GM21737 (cell line): Measurements from ENCODE around the gene NRP2.

ENCODE experiments used
- ATAC-seq: cut with Tn5 transposase; IDR thresholded peaks from one replicate; pipeline ENCODE4 v1.9.1; 2021; ENCODE audit warnings: mild to moderate bottlenecking, moderate library complexity; ENCODE audit not compliant: unreplicated experiment

NRP2 gene

DNA sequence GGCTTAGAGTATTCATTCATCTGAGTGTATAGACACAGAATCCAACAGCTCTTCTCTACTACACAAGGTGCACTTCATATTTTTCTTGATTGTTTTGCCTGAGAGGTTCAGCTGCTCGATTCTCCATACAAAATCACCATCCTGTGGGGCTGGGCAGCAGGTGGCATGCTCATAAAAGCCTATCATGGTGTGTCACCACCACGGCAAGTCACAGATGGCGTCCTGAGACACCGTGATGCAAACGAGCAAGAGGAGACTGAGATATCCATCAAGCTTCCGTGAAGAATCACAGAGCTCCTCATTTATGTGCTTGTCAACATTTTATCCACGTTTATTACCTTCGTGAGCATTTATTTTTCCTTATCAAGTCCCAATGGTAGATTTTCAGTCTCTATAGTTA is 22.4 kb upstream of the NRP2 start:
- ATAC-seq, result no peak

DNA sequence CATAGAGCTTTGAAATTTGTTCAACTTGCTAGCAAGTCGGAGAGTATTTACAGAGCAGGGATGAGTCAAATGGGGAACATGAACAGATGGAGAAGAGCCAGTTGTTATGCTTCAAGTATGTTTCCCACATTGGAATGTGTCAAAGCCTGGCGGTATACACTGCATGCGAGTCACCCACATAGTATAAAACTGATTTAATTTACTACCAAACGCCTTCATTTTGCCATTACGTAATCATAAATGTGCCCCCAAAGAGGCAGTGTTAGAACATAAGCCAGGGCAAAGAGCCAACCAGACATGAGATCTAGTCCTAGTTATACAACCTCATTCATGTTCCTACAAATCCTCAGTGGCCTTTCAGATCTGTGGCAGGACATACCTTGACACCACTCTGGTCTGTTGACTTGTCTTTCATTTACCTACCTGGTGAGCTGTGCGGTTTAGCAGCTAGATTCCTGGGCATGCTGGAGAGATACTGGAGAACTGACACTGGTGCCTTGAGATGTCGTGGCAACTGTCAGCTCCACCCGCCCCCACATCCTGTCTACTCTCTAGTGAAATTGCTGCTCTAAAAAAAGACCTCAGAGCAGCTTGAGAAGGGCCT is 21.7 kb upstream of the NRP2 start:
- ATAC-seq, result peak; percentile 52

DNA sequence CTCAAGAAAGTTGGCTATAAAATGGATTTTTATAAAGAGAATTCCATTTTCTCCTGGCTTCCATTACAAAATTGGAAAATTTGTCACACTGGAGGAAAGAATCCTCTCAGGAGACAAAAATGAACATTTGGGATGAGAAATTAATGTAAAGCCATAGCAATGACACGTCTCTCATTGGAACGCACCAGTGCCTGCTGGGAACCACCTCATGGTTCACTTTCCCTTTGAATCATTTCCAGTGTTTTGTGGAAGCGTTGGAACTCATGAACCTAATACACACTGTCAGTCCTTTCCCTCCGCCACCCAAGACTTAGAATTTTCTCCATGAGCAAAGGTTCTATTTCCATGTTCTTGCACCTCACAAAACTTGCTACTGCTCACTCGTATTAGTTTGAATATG is 21.0 kb upstream of the NRP2 start:
- no peak for ATAC-seq

- ATAC-seq, result no peak
Observed at GRCh38 chr2:205662206-205662965, 19.9 kb upstream of the NRP2 start.

DNA sequence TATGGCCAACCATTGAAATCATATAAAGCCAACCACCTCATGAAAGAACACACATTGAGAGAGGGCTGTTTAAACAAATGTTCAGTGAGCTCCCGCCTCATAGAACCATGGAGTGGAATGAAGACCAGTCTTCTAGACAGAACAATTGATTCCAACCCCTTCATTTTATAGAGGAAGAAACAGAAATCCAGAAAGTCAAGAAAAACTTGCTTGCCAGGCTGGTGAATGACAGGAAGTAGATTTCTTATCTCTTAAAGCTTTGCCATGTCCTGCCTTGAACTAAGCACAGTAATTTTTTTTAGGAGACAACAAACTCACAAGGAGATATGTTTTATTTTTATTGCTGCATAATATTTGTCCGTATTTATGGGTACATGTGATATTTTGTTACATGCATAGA is 16.5 kb upstream of the NRP2 start:
- ATAC-seq, result no peak

- no peak for ATAC-seq
Observed at GRCh38 chr2:205670292-205670691, 12.0 kb upstream of the NRP2 start.

GRCh38 chr2:205673312-205673711 is 9.0 kb upstream of the NRP2 start:
- no peak for ATAC-seq

DNA sequence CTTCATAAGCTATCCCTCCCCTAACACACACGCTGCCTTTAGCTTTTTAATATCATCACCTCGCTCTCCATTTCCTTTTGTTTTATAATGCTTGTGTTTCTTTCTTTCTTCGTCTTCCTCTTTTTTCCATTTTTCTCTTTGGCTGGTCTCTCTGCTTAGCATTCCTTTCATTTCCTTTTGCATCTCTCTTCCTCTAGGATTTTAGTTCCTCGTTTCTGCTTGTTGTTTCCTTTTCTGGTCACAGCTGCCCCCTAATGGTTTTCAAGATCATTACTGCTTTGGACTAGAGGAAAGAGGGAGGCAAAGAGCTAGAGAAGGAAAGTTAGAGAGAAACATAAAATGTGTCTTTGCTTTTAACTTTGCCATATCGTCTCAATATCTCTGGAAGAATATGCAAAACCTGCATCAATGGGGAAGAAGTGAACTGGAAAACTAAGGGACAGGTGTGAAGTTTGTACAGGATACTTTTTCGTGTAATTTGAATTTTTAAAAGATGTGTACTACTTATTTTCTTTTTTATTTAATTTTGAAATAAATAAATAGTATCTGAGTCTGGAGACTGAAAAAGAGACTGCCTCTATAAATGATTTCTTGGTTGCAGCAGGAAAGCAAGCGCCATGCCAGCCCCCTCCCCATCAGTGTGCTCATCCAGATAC is 6.3 kb upstream of the NRP2 start:
- ATAC-seq, result no peak

DNA sequence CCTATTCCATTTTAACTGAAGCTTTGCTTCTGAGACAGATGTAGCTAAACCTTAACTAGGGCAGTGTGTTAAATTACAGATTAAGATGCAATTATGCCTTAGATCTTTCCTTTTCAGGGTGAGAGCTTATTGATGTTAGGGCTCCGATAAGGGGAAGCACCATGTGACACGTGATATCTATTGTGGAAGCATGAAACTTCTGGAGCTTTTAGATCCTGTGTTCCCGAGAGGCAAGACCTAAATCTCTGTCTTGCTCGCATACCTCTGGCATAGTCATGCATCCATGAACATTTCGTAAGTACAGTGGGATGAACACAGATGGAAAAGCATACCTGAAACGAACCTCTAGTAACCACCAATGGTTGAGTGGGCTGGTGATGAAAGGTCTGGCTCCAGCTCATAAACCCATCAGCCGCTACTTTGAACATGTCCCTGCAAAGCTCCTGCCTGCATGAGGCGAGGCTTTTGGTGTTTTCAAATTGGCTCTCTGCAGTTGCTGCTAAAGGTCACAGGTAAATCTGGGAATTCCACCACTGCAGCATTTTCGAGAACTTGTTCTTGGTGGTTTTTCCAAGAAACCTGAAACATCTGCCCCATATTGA is 3.7 kb upstream of the NRP2 start:
- no peak for ATAC-seq

GRCh38 chr2:205679410-205680009 is 2.8 kb upstream of the NRP2 start:
- no peak for ATAC-seq

DNA sequence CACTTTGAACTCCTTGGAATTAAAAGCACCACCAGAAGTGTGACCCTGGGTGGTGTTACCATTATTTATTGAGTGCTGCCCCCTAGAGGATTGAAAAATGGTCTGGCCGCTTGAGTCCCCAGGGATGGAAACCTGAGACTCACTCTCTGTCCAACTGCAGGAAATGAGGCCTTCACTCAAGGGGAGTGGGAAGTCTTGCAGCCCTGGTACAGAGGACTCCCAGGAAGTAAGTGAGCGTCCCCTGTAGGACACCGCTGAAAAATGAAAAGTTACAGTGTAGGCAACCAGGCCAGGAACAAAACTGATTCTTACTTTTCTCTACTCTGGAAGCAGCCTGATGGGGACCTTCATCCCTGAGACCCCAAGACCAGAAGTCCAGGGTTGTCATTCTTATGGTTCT is 2.2 kb upstream of the NRP2 start:
- peak; percentile 67 for ATAC-seq

GRCh38 chr2:205680903-205681302 is 1.4 kb upstream of the NRP2 start:
- ATAC-seq, result no peak

GRCh38 chr2:205681401-205682238 is 681 bp upstream of the NRP2 start:
- ATAC-seq, result peak; percentile 27

DNA sequence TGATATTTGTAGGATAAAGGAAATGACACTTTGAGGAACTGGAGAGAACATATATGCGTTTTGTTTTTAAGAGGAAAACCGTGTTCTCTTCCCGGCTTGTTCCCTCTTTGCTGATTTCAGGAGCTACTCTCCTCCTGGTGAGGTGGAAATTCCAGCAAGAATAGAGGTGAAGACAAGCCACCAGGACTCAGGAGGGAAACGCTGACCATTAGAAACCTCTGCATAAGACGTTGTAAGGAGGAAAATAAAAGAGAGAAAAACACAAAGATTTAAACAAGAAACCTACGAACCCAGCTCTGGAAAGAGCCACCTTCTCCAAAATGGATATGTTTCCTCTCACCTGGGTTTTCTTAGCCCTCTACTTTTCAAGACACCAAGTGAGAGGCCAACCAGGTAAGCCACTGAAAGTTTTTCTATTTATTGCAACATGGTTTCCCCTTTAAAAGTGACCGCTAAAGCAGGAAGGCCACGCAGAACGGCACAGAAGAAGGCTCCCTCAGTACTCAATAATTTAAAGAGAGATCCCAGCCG is 735 bp downstream of the NRP2 start:
- no peak for ATAC-seq

DNA sequence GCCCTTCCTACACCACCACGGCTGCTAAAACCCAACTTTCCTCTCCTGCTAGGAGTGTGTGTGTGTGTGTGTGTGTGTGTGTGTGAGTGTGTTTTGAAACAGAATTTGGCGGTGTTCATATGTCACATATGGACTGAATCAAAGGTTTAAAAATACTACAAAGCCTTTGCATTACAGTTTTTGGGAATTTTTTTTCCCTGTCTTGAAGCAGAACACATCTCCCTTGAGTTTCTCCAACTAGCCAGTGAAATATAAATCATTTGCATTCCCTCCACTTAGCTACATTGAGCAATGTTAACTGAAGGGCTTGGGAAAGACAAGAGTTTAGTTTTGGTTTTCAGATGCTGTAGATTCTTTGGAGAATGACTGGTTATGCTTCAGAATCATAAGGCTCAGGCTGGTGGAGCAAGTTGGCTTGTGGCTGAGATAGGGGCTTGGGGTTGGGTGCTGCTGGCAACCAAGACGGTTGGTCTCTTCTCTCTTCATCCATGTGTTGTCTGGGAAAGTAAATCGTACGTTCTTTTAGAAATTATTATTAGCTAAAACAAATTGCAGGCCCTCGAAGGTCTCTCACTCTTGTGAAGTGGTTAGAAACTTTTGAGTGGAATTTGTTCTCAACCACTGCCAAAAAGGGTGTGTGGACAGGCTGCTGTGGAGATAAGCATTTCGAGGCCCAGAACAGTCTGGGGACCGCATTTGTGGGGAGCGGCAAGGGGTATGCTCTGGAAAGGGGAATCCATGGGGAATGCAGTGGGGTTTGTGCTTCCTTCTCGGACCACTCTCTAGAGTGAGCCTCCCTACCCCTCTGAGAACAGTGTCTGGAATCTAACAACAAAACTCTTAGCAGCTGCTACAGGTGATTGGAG is 1.4 kb downstream of the NRP2 start:
- ATAC-seq, result no peak

DNA sequence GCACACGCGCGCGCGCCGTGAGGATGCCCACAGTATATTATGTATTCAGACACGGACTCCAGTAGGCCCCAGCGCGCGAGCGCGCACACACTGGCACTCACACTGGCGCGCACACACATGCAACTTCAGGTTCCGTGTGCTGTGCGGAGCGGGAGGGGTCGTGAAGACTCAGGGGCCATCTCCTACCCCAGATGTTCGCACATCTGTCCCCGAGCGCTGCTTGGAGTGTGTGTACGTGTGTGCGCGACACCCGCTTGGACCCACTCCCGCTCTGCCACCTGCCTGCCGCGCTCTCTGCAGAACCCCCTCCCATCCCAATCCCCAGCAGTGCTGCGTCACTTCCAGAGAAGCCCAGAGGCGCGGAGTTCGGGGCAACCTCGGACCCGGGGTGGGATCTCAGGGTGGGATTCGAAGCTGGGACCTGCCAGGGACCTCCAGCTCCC is 2.6 kb downstream of the NRP2 start:
- ATAC-seq, result no peak

DNA sequence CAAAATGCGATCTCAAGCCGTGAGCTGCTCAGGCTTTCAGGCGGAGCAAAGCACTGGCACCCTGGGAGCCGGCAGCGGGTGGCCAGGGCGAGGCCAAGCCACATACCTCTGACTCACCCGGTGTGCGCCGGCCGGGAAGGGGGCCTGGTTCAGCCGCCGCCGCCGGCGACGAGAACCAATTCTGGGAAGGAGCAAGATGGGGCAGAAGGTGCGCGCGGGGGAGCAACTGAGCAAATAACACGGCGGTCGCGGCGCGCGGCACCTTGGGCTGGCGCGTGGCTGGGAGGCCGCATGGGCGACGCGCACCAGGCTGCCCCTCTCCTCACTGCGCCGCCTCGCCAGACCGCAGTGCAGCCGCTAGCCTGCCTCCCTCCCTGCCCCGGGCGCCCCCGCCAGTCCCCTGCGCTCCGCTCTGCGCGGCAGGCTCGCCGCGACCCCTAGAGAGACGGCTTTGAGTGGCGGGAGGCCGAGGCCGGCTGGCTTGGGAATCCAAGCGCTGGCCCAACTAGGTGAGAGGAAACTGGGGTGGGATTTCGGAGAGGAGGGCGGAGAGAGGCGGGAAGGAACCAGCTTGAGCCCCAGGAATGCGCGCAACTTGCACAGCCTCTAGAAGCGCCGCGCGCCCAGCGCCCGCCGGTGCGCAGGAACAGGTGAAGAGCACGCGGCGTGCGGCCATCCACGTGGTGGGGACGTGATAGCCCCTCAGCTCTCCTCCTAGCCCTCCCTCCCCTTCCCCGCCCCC is 3.2 kb downstream of the NRP2 start:
- no peak for ATAC-seq

- ATAC-seq, result no peak
Observed at GRCh38 chr2:205686056-205686782, 3.9 kb downstream of the NRP2 start.
